Spleen (tissue), 7 donors: ENCODE data around the gene KRT79.

Experiments
- POLR2A ChIP-seq, 3 donors: fragments of 450-650 bp; IDR thresholded peaks; one replicate each; pipeline ENCODE4 v1.5.1; 2017; ENCODE audit warnings: antibody characterized with exemption in 3 of 3, mild to moderate bottlenecking in 1 of 3
- POLR2AphosphoS5 ChIP-seq, 3 donors: sonication (generic); formaldehyde crosslinking; IDR thresholded peaks; one replicate each; pipeline ENCODE4 v1.5.1; 2017; ENCODE audit warnings: antibody characterized with exemption in 3 of 3
- TF ChIP-seq, protein P1 (sequence below), 11 experiments: fragments of 200-600 bp in 7 of 11; fragments of 450-650 bp in 4 of 11; sonication (generic) in 4 of 11; IDR thresholded peaks in 8 of 11; conservative IDR thresholded peaks in 3 of 11; 1 replicate in 7 of 11; 2 replicates in 4 of 11; pipeline versions ENCODE4 v1.4.0 to v1.8.0; 2016 to 2021; ENCODE audit warnings: antibody characterized with exemption in 11 of 11, inconsistent platforms in 4 of 11, mild to moderate bottlenecking in 1 of 11
- donor health status: DM: no; HTN: no; CAD: no; lungs with moderate emphysema.
- donor health status: DM: no; HTN: no; CAD: no.
- donor health status: DM: no; HTN: no; CAD: no.

DNA sequence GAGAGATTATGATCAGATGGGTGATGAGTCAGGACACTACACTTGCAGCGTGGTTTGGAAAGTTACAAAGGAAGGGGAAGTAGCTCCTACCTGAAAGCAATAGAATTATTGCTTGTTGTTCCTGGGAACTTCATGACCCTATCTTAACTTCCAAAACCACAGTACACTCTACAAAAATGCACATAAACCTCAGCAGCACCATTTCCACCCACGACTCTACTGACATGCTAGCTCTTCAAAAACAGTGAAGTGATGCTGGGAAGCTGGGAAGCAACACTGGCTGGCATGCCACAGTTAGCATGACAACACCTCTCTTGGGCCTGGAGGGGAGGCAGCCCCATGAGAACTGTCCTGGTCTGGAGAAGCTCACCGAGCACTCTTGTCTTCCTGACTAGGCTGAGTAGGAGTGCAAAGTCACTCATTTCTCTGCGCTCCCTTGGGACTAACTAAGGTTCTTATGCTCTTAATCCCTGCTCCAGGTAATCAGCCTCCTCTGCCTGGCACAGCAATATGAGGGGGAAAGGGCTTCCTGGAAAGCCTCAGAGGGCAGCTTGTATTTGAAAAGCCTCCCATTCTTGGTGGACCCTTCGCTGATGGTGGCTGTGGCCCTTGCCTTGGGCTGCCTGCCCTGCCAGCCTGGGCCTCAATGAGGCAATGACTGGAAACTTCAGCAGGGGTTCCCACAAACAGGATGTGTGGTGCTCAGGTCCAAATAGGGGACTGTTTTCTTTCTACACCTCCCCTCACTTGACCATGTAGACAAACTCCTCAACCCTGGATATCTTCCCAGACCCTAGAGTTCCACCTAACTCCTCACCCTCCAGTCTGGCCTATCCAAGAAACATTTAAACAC lies 39.4 kb downstream of the KRT79 start:
- TF ChIP-seq POLR2A (IDR thresholded peaks at IDR 0.05) (no peak), POLR2AphosphoS5 (IDR thresholded peaks at IDR 0.05) (no peak)
- TF ChIP-seq, protein P1, sequence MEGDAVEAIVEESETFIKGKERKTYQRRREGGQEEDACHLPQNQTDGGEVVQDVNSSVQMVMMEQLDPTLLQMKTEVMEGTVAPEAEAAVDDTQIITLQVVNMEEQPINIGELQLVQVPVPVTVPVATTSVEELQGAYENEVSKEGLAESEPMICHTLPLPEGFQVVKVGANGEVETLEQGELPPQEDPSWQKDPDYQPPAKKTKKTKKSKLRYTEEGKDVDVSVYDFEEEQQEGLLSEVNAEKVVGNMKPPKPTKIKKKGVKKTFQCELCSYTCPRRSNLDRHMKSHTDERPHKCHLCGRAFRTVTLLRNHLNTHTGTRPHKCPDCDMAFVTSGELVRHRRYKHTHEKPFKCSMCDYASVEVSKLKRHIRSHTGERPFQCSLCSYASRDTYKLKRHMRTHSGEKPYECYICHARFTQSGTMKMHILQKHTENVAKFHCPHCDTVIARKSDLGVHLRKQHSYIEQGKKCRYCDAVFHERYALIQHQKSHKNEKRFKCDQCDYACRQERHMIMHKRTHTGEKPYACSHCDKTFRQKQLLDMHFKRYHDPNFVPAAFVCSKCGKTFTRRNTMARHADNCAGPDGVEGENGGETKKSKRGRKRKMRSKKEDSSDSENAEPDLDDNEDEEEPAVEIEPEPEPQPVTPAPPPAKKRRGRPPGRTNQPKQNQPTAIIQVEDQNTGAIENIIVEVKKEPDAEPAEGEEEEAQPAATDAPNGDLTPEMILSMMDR (IDR thresholded peaks at IDR 0.05 in 8 of 11, conservative IDR thresholded peaks at IDR 0.05 in 3 of 11): no peak
